HG03139 (cell line): ENCODE measurements around the gene TGFBR3.

Experiments used
- ATAC-seq: cut with Tn5 transposase; IDR thresholded peaks from one replicate; pipeline ENCODE4 v1.9.1; 2021; ENCODE audit not compliant: unreplicated experiment

Gene TGFBR3

DNA sequence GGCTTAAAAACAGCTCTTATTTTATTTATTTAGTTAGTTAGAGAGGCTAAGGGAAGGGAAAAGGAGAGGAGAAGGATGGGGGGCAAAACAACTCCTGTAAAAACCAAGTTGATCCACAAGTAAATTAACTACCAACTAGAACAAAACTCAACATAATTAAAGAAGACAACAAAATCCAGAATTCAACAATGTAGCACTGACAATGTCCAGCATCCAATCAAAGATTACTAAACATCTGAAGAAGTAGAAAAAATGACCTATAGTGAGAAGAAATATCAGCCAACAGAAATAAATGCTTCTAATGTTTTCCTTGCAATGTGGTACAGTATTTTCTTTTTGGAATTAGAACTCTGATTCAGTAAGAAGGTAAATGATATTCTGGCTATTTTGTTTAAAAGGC, 225.2 kb downstream of the TGFBR3 start:
- no peak for ATAC-seq

DNA sequence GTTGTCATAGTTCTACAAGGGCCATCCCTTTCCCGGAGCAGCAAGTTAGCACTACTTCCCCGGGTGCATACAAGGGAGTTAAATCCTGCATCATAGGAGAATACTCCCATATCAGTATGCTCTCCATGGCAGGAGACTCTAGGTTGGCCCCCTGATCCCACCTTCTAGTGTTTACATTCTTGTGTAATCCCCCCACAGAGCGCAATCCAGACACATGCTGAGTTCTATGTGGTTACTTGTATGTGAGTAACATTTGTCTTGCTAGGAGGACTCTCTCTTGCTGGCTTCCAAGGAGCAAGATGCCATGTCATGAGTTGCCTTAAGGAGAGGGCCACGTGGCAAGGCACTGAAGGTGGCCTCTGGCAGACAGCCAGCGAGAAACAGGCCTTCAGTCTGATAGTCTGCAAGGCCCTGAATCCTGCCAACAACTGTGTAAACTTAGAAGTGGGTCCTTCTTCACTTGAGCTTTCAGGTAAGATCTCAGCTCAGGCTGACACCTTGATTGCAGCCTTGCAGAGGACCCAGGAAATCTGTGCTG, 230.0 kb downstream of the TGFBR3 start:
- ATAC-seq = no peak

DNA sequence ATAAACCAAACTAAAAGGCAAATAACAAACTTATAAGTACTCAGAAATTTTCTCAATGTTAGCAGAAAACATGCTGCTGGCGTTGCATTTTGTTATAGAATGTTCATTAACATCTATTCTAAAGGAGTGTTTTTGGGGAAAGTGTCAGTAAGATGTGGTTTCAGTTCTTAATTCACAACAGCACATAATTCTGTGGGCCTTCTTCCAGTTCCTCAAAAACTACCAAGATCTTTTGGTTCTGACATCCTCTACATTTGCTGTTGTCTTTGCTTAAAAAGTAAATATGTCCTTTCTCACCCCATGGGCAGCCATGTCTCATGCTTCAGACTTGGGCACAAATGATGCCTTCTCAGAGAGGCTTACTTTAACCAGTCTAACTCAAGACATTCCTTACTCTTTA, 232.8 kb downstream of the TGFBR3 start:
- no peak for ATAC-seq

DNA sequence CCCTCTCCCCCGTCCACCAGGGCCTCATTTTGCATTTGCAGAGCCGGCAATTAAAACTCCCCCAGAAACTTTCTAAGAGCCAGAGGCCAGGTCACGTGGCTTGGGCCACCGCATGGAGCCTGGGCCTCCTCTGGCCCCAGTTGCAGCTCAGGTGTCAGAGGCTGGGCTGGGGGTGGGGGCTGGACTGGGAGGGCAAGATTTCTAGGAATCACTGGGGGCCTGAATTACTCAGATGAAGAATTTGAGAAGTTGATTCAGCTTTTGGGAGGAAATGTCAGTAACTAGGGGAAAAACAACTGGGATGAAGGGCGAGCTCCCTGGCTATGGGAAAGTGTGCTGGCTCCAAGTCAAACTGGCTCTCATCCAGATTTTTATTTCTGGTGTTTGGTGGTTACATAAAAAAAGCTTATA, 234.3 kb downstream of the TGFBR3 start:
- ATAC-seq = no peak

DNA sequence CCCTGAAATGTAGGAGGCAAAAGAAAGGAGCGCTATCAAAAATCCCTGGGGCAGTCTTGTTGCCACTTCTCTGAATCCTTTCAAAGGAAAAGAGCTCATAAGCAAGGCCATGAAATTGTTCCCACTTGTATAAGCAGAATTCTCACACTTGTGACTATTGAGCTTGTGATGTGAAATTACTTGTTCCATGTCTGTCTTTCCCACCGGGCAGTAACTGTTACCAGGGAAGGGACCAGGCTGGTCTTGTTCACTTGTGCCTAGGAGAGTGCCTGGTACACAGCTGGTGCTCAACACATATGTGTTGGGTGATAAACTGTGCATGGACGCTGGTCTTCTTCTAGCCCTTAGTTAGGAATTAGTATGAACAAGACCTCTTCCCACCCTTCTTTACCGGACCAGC, 234.7 kb downstream of the TGFBR3 start:
- ATAC-seq = no peak

DNA sequence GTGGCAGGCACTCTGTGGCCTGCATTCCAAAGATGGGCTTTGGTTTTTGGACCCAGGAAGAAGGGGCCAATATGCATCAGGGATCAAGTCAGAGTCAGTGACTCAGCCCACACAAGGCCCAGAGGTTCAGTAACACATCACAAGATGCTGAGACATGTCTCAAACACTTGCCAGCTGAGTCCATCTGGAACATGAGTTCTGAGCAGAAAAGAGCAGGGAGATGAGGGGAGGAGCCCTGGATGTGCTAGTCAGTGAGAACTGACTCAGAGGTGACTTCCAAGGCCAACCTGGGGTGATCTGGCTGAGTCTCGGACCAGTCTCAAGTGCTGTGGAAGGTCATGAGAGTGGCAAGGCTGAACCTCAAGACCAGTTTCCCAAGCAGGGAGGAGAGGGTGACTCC, 235.2 kb downstream of the TGFBR3 start:
- no peak for ATAC-seq

DNA sequence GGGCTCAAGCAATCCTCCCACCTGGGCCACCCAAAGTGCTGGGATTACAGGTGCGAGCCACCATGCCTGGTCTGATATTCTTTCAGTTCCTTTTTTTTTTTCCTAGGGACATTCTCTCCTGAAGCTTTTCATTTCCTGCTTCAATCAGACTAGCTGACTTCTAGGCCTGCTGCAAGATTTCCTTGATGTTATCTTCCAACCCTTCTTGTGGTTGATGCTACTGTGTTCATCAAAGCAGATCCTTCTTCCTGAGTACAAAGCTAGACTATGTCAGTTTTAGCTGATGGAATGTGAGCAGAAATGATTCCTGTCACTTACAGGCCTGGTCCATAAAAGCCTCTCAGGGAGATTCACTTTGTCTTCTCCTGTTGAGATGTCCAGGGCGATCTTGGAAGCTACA, 238.9 kb downstream of the TGFBR3 start:
- ATAC-seq = no peak

DNA sequence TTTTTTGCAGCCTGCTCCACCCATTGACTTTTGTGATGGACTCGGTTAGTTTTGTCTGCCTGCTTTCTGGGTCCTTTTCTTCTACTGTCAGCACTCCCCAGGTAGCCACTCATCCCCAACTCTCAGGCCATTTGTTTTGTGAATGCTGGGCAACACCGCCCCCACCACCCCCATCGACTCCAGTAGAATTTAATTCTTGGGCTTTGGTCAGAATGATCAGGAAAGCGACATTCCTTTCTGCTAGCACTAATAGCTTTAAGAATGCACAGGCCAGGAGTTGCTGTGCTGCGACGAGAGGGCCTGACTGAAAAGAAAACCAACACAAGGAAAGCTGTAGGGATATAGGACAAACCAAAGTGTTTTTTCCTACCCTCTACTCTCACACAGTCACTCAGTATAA, 240.9 kb downstream of the TGFBR3 start:
- no peak for ATAC-seq

DNA sequence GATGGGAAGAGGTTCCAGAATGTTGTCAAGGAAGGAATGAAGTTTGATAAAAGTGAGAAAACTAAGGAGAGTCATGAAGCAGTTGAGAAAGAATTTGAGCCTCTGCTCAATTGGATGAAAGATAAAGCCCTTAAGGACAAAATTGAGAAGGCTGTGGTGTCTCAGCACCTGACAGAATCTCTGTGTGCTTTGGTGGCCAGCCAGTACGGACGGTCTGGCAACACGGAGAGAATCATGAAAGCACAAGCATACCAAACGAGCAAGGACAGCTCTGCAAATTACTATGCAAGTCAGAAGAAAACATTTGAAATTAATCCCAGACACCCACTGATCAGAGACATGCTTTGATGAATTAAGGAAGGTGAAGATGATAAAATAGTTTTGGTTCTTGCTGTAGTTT, 242.5 kb downstream of the TGFBR3 start:
- no peak for ATAC-seq

DNA sequence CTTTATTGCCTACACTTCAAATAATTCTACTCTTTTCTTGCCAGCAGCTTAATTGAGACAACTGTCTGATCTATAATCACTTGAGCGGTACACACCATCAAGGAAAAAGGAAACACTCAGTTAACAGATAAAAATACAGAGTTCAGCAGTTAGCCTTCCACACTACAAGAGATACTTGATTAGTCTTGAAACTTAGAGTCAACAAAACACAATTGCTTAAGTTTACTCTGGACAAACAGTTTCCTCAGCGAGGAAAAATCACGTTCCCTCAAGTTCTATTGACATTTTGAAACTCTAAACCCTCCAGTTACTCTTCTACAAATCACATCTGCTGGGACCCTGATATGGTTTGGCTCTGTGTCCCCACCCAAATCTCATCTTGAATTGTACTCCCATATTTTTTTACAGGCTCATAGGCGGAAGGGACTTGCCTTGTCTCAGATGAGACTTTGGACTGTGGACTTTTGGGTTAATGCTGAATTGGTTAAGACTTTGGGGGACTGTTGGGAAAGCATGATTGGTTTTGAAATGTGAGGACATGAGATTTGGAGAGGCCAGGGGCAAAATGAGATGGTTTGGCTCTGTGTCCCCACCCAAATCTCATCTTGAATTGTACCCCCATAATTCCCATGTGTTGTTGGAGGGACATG, 244.9 kb downstream of the TGFBR3 start:
- ATAC-seq = no peak

DNA sequence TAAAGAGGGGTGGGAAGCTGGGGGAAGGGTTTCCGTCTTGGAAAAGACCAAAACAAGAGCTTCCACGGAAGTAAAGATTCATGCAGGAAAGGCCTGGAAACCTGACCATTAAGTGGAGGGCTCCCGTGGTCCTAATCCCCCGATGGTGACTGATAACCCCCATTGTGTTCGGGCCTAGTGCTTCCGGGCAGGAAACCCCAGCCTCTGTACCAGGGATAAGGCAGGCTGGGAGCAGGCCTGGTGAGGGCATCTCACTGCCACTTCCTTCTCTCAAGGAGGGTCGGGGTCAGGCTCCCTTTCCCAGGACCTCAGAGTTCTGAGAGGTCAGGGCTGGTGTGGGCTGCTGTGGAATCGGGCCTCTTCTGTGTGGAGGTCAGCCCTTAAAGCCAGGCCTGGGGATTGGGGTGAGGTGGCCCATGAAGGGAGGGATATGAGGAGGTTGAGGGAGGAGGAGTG, 248.4 kb downstream of the TGFBR3 start:
- no peak for ATAC-seq

DNA sequence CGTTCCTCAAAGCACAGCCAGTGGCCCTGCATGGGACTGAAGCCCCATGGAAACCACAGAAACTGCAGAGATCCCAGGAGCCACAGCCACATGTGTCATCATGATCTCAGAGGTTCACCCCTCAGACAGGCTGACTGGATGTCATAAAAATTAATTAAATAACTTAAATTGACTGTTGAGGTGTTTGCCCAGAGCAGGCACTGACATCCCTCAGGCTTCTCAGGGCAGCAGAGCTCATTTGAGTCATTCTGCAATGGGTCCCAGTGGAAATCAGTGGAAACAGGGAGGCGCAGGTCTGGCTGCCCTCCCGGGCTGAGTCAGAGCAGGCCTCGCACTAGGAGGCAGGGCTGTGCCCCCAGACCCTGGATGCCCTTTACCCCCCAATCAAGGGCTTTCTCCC, 250.2 kb downstream of the TGFBR3 start:
- ATAC-seq = no peak

DNA sequence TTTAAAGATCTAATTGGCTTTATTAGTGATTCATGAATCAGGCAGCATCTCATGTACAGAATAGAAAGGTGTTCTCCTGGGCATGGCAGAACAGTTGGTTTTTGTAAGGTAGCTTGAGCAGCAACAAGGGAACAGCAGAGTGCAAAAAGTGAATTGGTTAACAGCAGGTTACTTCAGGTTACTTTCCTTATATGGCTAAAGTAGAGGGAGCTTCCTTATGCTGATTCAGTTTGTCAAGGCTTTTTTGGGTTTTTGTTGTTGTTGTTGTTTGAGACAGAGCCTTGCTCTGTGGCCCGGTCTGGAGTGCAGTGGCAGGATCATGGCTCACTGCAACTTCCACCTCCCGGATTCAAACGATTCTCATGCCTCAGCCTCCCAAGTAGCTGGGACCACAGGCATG, 252.5 kb downstream of the TGFBR3 start:
- no peak for ATAC-seq

DNA sequence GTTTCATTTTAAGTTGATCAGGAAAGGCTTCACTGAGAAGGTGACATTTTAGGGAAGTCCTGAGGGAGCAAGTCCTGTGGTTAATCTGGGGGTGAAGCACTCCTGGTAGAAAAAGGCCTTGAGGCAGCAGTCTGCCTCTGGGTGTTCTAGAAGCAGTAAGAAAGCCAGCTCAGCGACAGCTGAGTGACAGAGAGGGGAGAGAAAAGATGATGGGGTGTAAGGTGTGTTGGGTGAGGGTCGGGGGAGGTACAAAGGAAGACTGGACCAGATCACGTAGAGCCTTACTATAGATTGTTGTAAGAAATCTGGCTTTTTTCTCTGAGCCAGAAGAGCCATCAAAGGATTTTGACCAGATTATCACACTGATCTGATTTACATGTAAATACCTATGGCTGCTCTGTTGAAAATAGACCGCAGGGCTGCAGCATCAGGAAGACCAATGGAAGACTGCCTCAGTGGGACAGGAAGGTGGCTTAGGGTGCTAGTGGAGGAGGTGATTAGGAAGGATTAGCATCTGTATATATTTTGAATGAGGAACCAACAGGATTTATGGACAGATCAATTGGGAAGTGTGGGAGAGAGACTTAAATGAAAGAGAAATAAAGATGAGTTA, 254.1 kb downstream of the TGFBR3 start:
- no peak for ATAC-seq

DNA sequence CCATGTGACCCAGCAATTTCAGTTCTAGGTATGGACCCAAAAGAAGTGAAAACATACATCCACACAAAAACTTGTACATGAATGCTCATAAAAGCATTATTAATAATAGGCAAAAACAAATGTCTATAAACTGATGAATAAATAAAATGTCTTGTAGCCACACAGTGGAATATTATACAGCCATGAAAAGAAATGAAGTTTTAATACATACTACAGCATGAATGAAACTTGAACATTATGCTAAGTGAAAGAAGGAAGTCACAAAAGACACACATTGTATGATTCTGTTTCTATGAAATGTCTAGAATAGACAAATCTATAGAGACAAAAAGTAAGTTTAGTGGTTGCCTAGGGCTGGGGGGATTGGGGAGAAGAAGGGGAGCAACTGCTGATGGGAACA, 255.1 kb downstream of the TGFBR3 start:
- no peak for ATAC-seq
